ENCODE measurements around the gene BMPR1A. TPM values are rescaled to one million over a fixed set of nuclear protein-coding genes. Genes with fewer than 3 reads are reported as not detected.

BMPR1A gene
- total RNA-seq, 1 experiment from 2014 or later = 42.6 TPM

GRCh38 chr10:86958901-86959736 lies 202.7 kb downstream of the BMPR1A start:
- peaks cover 45 to 79% of the 10 kb centered on the region in 2 experiments for H3K4me1 ChIP-seq (ENCODE audit: control insufficient read depth in 1 of 2, insufficient read depth in 2 of 2, low read length in 2 of 2)
- no peaks in the 10 kb centered on the region for H3K9me3 ChIP-seq (ENCODE audit: control insufficient read depth in 1 of 2, insufficient read depth in 1 of 2, low read depth in 1 of 2, low read length in 2 of 2)
- TF ChIP-seq YY1 (IDR thresholded peaks at IDR 0.05; ENCODE audit: extremely low read depth, insufficient replicate concordance, low read depth, low read length) (peak; percentile 35), EZH2phosphoT487 (IDR thresholded peaks at IDR 0.05; ENCODE audit: borderline replicate concordance) (no peak), POLR2AphosphoS5 (IDR thresholded peaks at IDR 0.05; ENCODE audit: low read depth, low read length) (peak; percentile 87), SRF (IDR thresholded peaks at IDR 0.05; ENCODE audit: low read depth) (no peak)
- TF ChIP-seq, protein P1, sequence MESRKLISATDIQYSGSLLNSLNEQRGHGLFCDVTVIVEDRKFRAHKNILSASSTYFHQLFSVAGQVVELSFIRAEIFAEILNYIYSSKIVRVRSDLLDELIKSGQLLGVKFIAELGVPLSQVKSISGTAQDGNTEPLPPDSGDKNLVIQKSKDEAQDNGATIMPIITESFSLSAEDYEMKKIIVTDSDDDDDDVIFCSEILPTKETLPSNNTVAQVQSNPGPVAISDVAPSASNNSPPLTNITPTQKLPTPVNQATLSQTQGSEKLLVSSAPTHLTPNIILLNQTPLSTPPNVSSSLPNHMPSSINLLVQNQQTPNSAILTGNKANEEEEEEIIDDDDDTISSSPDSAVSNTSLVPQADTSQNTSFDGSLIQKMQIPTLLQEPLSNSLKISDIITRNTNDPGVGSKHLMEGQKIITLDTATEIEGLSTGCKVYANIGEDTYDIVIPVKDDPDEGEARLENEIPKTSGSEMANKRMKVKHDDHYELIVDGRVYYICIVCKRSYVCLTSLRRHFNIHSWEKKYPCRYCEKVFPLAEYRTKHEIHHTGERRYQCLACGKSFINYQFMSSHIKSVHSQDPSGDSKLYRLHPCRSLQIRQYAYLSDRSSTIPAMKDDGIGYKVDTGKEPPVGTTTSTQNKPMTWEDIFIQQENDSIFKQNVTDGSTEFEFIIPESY (IDR thresholded peaks at IDR 0.05; ENCODE audit: extremely low read depth, insufficient replicate concordance, low read length) = peak; percentile 36
- TF ChIP-seq, protein P2, sequence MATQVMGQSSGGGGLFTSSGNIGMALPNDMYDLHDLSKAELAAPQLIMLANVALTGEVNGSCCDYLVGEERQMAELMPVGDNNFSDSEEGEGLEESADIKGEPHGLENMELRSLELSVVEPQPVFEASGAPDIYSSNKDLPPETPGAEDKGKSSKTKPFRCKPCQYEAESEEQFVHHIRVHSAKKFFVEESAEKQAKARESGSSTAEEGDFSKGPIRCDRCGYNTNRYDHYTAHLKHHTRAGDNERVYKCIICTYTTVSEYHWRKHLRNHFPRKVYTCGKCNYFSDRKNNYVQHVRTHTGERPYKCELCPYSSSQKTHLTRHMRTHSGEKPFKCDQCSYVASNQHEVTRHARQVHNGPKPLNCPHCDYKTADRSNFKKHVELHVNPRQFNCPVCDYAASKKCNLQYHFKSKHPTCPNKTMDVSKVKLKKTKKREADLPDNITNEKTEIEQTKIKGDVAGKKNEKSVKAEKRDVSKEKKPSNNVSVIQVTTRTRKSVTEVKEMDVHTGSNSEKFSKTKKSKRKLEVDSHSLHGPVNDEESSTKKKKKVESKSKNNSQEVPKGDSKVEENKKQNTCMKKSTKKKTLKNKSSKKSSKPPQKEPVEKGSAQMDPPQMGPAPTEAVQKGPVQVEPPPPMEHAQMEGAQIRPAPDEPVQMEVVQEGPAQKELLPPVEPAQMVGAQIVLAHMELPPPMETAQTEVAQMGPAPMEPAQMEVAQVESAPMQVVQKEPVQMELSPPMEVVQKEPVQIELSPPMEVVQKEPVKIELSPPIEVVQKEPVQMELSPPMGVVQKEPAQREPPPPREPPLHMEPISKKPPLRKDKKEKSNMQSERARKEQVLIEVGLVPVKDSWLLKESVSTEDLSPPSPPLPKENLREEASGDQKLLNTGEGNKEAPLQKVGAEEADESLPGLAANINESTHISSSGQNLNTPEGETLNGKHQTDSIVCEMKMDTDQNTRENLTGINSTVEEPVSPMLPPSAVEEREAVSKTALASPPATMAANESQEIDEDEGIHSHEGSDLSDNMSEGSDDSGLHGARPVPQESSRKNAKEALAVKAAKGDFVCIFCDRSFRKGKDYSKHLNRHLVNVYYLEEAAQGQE (IDR thresholded peaks at IDR 0.05; ENCODE audit: low read depth) = no peak
- POLR2A ChIA-PET = interaction anchor here (1.7 to 5.7 kb wide), 2 partner anchors 10 to 274 kb away, joined by 3 to 58 read pairs; partner anchors contain the start of gene ADIRF
- peaks cover 8% of the 10 kb centered on the region; the same call in 1 of the 2 replicates for H3K79me2 ChIP-seq (ENCODE audit: insufficient read depth, low read length)
- no peak overlapping the region for H2AFZ ChIP-seq (ENCODE audit: low read depth, low read length, poor library complexity, severe bottlenecking)
- peak overlapping the region; percentile 100 for H3K4me2 ChIP-seq (ENCODE audit: low read length)
- peak overlapping the region; percentile 94 for H3K27ac ChIP-seq (ENCODE audit: low read depth, low read length)
- ATAC-seq (peak; percentile 67), DNase-seq (ENCODE audit: low read depth, low spot score) (peak; percentile 62)
- peak overlapping the region; percentile 71 for H3K9ac ChIP-seq (ENCODE audit: low read length)
- H3K27me3 ChIP-seq (ENCODE audit: insufficient read depth, low read length) = no peaks in the 10 kb centered on the region
- H3K9me2 ChIP-seq (ENCODE audit: insufficient read depth) = no peaks in the 10 kb centered on the region
- H3K4me3 ChIP-seq (replicated peaks in 1 of 2; ENCODE audit: low read depth in 1 of 2, low read length in 2 of 2) = peak overlapping the region; percentile 50 to 57
- H4K20me1 ChIP-seq (ENCODE audit: insufficient read depth) = no peaks in the 10 kb centered on the region
- RAD21 ChIA-PET (ENCODE audit: low non-redundant PET in 1 of 2, low total read pairs in 2 of 2, uncharacterized antibody in 2 of 2, unreplicated experiment in 2 of 2) = interaction anchor here (1.0 to 1.5 kb wide), 2 partner anchors 13 to 20 kb away, joined by 3 to 4 read pairs; no protein-coding TSS in a partner anchor
- intact Hi-C loops (cut with micrococcal nuclease) = no loop called here
- CTCF ChIA-PET = interaction anchor here (0.5 to 3.7 kb wide), 7 partner anchors 7 to 613 kb away, joined by 3 to 36 read pairs (median 4); partner anchors contain the start of gene ADIRF
- BruUV-seq (replicated peaks) = TSS peak; percentile 73
- no peaks in the 10 kb centered on the region for H3K36me3 ChIP-seq (ENCODE audit: control insufficient read depth in 1 of 2, insufficient read depth in 2 of 2, low read length in 2 of 2)
